ENCODE data around the gene DUSP2.
"Not testable (repeated sequence)": the region's sequence is repeated elsewhere in the genome, so short reads cannot be mapped to it uniquely, and the experiment has no call there.

Gene DUSP2

DNA sequence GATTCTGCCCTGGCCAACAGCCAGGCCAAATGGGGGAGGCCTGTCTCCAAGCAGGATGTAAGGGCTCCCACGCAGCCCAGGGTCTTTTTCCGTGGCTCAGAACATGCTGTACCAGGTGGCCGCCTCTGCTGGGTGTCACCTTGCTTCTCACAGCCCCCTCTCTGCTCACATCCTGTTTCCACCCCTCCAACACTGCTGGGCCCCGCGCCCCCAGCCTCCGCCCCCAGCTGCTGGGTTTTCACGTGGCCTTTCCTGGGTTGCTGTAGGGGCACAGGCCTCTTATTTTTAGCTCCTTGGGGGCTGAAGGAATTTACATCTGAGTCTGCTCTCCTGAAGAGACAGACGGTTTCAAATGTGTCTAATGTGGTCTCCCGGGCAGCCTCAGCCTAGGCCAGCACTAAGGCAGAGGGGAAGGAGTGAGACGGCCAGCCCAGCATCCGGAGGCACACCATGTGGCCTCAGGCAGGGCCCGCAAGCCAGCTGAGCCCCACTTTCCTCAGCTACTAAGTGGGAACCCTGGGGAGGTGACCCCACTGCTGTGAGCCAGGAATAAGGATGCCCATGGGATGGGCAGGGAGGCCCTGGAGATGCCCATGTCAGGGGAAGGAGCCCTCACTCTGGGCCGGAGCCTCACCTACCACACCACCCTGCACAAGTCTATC is 18.7 kb upstream of the DUSP2 start:
- in situ Hi-C loops (cut with HindIII; ENCODE audit: low sequenced_read_pairs), result no loop called here
- TF ChIP-seq, protein P1, sequence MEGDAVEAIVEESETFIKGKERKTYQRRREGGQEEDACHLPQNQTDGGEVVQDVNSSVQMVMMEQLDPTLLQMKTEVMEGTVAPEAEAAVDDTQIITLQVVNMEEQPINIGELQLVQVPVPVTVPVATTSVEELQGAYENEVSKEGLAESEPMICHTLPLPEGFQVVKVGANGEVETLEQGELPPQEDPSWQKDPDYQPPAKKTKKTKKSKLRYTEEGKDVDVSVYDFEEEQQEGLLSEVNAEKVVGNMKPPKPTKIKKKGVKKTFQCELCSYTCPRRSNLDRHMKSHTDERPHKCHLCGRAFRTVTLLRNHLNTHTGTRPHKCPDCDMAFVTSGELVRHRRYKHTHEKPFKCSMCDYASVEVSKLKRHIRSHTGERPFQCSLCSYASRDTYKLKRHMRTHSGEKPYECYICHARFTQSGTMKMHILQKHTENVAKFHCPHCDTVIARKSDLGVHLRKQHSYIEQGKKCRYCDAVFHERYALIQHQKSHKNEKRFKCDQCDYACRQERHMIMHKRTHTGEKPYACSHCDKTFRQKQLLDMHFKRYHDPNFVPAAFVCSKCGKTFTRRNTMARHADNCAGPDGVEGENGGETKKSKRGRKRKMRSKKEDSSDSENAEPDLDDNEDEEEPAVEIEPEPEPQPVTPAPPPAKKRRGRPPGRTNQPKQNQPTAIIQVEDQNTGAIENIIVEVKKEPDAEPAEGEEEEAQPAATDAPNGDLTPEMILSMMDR (IDR thresholded peaks at IDR 0.05; ENCODE audit: low read depth, low read length), result no peak
- no peak for DNase-seq (ENCODE audit: low read depth, low spot score)
- H3K4me3 ChIP-seq (ENCODE audit: low read depth, low read length), result no peak overlapping the region

DNA sequence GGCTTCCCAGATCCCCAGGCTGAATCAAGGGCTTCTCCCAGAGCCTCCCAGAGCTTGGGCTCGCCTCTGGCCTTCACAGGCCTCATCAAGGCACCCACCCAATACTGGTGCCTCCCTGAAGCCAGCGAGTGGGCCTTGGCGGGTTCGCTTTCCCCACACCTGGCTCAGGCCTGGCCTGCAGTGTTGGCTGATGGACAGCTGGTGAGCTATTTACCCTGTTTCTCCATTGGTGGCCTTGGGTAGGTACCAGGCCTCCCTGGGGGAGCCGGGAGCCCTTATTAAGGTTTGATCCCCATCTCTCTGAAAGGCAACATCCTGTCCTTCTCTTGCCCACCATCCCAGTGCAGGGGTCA is 18.2 kb upstream of the DUSP2 start:
- H3K4me3 ChIP-seq (ENCODE audit: low read depth, low read length), result no peak overlapping the region
- DNase-seq (ENCODE audit: low read depth, low spot score), result no peak
- in situ Hi-C loops (cut with HindIII; ENCODE audit: low sequenced_read_pairs), result no loop called here
- TF ChIP-seq, protein P1 (IDR thresholded peaks at IDR 0.05; ENCODE audit: low read depth, low read length), result no peak

DNA sequence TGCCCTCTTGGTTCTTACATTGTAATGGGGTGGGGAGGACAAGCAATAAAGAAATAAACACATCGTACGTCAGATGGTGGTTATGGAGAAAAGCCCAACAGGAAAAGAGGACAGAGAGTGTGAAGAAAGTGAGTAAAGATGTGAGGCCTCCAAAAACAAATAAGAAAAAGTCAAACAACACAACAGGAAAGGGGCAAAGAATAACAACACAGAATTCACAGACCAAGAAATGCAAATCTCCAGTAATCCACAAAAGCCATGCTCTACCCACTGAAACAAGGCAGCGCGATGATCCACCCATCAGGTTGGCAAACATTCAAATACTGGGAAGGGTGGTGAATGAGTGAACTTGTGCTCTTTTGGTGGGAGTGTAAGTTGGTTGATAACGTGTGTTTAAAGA is 16.7 kb upstream of the DUSP2 start:
- TF ChIP-seq, protein P1 (IDR thresholded peaks at IDR 0.05; ENCODE audit: low read depth, low read length), result no peak
- no peak overlapping the region for H3K4me3 ChIP-seq (ENCODE audit: low read depth, low read length)
- DNase-seq (ENCODE audit: low read depth, low spot score), result no peak
- in situ Hi-C loops (cut with HindIII; ENCODE audit: low sequenced_read_pairs), result no loop called here

DNA sequence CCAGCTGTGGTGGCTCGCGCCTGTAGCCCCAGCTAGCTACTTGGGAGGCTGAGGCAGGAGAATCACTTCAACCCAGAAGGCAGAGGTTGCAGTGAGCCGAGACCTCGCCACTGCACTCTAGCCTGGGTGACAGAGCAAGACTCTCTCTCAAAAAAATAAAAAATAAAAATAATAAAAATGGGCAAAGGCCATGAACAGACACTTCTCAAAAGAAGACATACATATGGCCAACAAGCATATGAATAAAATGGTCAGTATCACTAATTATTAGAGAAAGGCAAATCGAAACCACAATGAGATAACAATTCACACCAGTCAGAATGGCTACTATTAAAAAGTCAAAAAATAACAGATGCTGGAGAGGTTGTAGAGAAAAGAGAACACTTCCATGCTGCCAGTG is 15.1 kb upstream of the DUSP2 start:
- DNase-seq (ENCODE audit: low read depth, low spot score); in situ Hi-C loops (cut with HindIII; ENCODE audit: low sequenced_read_pairs); H3K4me3 ChIP-seq (ENCODE audit: low read depth, low read length): not testable (repeated sequence)

DNA sequence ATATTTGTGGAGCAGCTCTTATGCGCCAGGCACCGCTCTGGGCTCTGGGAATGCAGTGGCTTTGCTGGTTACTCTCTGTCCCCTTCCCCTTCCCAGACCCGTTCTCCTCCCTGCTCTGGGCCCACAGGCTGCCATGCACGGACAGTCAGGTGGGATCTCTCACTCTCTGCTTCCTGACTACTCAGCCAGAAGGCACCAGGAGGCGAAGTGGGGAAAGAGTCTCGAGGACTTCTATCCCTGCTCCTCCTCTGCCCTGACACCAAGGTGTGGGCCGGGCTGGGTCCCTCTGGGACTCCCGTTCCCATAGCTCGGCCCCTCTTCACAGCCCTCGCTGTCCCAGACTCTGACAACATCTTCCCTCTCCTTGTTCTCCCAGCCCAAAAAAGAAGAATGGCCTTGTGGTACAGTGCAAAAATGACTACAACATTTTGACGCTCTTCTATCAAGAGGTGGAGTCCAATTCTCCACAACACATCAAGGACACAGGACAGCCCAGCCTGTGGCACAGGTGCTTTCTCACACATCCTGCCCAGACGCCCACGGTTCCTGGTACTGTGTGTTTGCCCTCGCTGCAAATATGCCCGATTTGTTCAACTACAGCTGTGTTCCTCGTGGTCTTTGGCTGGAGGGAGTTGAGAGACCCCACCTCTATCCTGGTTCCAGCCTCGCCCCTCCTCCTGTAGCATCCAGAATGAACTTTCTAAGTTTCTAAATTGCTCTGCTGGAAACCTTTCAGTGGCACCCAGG is 14.0 kb upstream of the DUSP2 start:
- TF ChIP-seq, protein P1 (IDR thresholded peaks at IDR 0.05; ENCODE audit: low read depth, low read length), result no peak
- no peak overlapping the region for H3K4me3 ChIP-seq (ENCODE audit: low read depth, low read length)
- DNase-seq (ENCODE audit: low read depth, low spot score), result no peak
- in situ Hi-C loops (cut with HindIII; ENCODE audit: low sequenced_read_pairs), result no loop called here

DNA sequence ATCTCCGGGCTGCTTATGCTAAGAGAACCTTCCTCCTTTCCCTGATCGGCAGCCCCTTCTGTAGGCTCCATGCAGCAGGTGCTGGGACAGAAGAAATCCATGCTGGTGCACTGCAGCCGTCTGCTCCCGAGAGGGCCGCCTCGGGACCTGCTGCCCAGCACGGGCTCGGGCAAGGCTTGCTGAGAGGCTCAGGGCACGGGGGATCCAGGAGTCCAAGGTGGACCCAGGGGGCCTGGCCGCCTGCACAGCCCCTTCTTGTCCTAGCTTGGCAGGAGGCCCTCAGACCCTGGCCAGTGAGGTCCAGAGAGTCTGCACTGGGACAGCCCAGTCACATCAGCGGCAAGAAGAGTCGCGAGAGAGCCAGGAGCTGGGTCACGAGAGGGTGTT is 13.3 kb upstream of the DUSP2 start:
- no peak overlapping the region for H3K4me3 ChIP-seq (ENCODE audit: low read depth, low read length)
- TF ChIP-seq, protein P1 (IDR thresholded peaks at IDR 0.05; ENCODE audit: low read depth, low read length), result no peak
- DNase-seq (ENCODE audit: low read depth, low spot score), result no peak
- in situ Hi-C loops (cut with HindIII; ENCODE audit: low sequenced_read_pairs), result no loop called here

Measured in astrocyte of the spinal cord (primary cell).